Heart left ventricle (tissue), 16 donors: ENCODE measurements around the gene ELFN1. TPM values are rescaled to one million over a fixed set of nuclear protein-coding genes. Genes with fewer than 3 reads are reported as not detected.

Source experiments
- ATAC-seq, 4 donors: fragments of 200-7000 bp; cut with Tn5 transposase; one replicate each; pipeline ENCODE4 v1.9.1; 2020 to 2022; ENCODE audit warnings: moderate library complexity in 4 of 4, mild to moderate bottlenecking in 3 of 4, moderate number of reproducible peaks in 1 of 4
- DNase-seq, 5 donors: peaks; one replicate each; pipeline ENCODE4 v3.0.0-alpha.2; 2020
- H3K27ac ChIP-seq, 12 donors: fragments of 200-600 bp; sonication (generic) in 4 of 12; one replicate each; pipeline versions ENCODE4 v1.5.0 to v1.8.0; 2016 to 2022; ENCODE audit warnings: mild to moderate bottlenecking in 2 of 12
- H3K27me3 ChIP-seq, 9 donors: fragments of 200-600 bp; sonication (generic) in 2 of 9; one replicate each; pipeline versions ENCODE4 v1.5.1 to v1.8.0; 2016 to 2022; ENCODE audit warnings: mild to moderate bottlenecking in 3 of 9
- H3K36me3 ChIP-seq, 9 donors: fragments of 200-600 bp; sonication (generic) in 2 of 9; one replicate each; pipeline versions ENCODE4 v1.5.0 to v1.8.0; 2018 to 2022; ENCODE audit warnings: mild to moderate bottlenecking in 2 of 9
- H3K4me1 ChIP-seq, 12 donors: fragments of 200-600 bp; sonication (generic) in 4 of 12; one replicate each; pipeline versions ENCODE4 v1.5.0 to v1.8.0; 2016 to 2022; ENCODE audit warnings: mild to moderate bottlenecking in 3 of 12
- H3K4me3 ChIP-seq, 12 donors: fragments of 200-600 bp; sonication (generic) in 4 of 12; one replicate each; pipeline versions ENCODE4 v1.5.0 to v1.8.0; 2017 to 2022; ENCODE audit warnings: mild to moderate bottlenecking in 9 of 12, moderate library complexity in 4 of 12
- H3K9me3 ChIP-seq, 12 donors: fragments of 200-600 bp; sonication (generic) in 4 of 12; one replicate each; pipeline versions ENCODE4 v1.5.0 to v1.8.0; 2016 to 2022; ENCODE audit warnings: mild to moderate bottlenecking in 1 of 12
- POLR2A ChIP-seq, 2 donors: fragments of 450-650 bp; IDR thresholded peaks; one replicate each; pipeline ENCODE4 v1.6.1; 2017; ENCODE audit warnings: antibody characterized with exemption in 2 of 2, mild to moderate bottlenecking in 2 of 2, moderate library complexity in 2 of 2
- WGBS, 4 donors: extraction: QIAGEN DNeasy Blood & Tissue Kit in 2 of 4; methylation state at CpG; one replicate each; pipeline versions ENCODE4 v1.1.5 to v1.1.7; 2013 to 2018; 5-methylcytosine and 5-hydroxymethylcytosine counted together
- intact Hi-C, 10 donors: fragments of 100-400 bp; cut with DNase I; formaldehyde crosslinking; loops; one replicate each; pipeline versions ENCODE4 v1.11.1 to v1.14.2; 2022
- polyA plus RNA-seq, 2 donors: library from polyadenylated mRNA; stranded (reverse); fragments of 200-250 nt; gene quantifications; one replicate each; pipeline ENCODE4 v1.2.3, GENCODE V29; 2013
- total RNA-seq, 9 donors: library from RNA; depleted of rRNA in 2 of 9; stranded (reverse); fragments of >200 nt in 2 of 9; fragmentation: NEBNext Ultra II Directional in 3 of 9; extraction: Animal tissue kit (Norgen Biotek cat#: 25700) in 3 of 9; gene quantifications; one replicate each; pipeline versions ENCODE4 v1.1.0 to v1.2.4, GENCODE V29; 2016 to 2023
- TF ChIP-seq, protein P1 (sequence below), 12 donors: fragments of 200-600 bp; sonication (generic) in 4 of 12; IDR thresholded peaks; one replicate each; pipeline versions ENCODE4 v1.5.0 to v1.8.0; 2018 to 2022; ENCODE audit warnings: antibody characterized with exemption in 12 of 12, mild to moderate bottlenecking in 5 of 12
- donor health status: ischemic (EF 13 %, LVEDD 7.1; RV severe dilation, severe dysfunction).
- donor health status: healthy with polysubstance abuse.
- donor health status: DM: no; HTN: yes; CAD: no.
- donor health status: DM: no; HTN: no; CAD: no.
- donor health status: ischemic (EF 25% LVEDD 6.9; RV normal size, moderate dysfunction).
- donor health status: ischemic (EF 25% LVEDD 5.7; RV mildly dilated, moderate dysfunction).
- donor health status: healthy.
- donor health status: DM: yes; HTN: yes; CAD: no.
- donor health status: ischemic (EF 35%, LVEDD 5.7; RV mildly dilated, moderate dysfunction).
- donor health status: nonischemic (EF 11% LVEDD 7.7; RV severe dilation, severe dysfunction).
- donor health status: DM: yes; HTN: yes; CAD: no.
- donor health status: PGD.
- donor health status: ischemic (EF 29% LVEDD 5.4; RV normal size, mild dysfunction).
- donor health status: nonischemic (EF 23%, LVEDD 6.1; RV moderate dilation, normal function).

Gene ELFN1
- total and polyA plus RNA-seq, 11 donors, result 2.6 to 18.6 (median 6.6) TPM

- H3K9me3 ChIP-seq, result peaks cover 0 to under 1% (median 0%) of the 10 kb centered on the region in 12 donors
- H3K4me1 ChIP-seq, result peaks cover 0 to 58% (median 12%) of the 10 kb centered on the region in 12 donors
- no peak overlapping the region for H3K4me3 ChIP-seq
- peak overlapping the region in 7 of 12 donors; percentile 6 to 62 (median 30) for H3K27ac ChIP-seq
- 34 to 47% (median 45%) methylated on average over 6 to 7 of the region's 7 CpGs for WGBS, 4 donors
- ATAC-seq, result peak in 2 of 4 donors; percentile 23 to 54
- no peaks in the 10 kb centered on the region for H3K36me3 ChIP-seq
- peak in 1 of 5 donors; percentile 36 for DNase-seq
- H3K27me3 ChIP-seq, result no peaks in the 10 kb centered on the region
- intact Hi-C loops, result loop anchor here in 1 of 10 donors (2.0 kb wide), 1 partner anchor 53 kb away; no protein-coding TSS in a partner anchor
- TF ChIP-seq POLR2A (IDR thresholded peaks at IDR 0.05), result no peak
- TF ChIP-seq, protein P1, sequence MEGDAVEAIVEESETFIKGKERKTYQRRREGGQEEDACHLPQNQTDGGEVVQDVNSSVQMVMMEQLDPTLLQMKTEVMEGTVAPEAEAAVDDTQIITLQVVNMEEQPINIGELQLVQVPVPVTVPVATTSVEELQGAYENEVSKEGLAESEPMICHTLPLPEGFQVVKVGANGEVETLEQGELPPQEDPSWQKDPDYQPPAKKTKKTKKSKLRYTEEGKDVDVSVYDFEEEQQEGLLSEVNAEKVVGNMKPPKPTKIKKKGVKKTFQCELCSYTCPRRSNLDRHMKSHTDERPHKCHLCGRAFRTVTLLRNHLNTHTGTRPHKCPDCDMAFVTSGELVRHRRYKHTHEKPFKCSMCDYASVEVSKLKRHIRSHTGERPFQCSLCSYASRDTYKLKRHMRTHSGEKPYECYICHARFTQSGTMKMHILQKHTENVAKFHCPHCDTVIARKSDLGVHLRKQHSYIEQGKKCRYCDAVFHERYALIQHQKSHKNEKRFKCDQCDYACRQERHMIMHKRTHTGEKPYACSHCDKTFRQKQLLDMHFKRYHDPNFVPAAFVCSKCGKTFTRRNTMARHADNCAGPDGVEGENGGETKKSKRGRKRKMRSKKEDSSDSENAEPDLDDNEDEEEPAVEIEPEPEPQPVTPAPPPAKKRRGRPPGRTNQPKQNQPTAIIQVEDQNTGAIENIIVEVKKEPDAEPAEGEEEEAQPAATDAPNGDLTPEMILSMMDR (IDR thresholded peaks at IDR 0.05), result no peak
Observed at GRCh38 chr7:1719913-1720312, 49.8 kb downstream of the ELFN1 start.

GRCh38 chr7:1720326-1720725, 50.2 kb downstream of the ELFN1 start:
- no peaks in the 10 kb centered on the region for H3K36me3 ChIP-seq
- peaks cover 0 to 57% (median 11%) of the 10 kb centered on the region in 12 donors for H3K4me1 ChIP-seq
- H3K27ac ChIP-seq, result peak overlapping the region in 7 of 12 donors; percentile 6 to 62 (median 30)
- 61 to 76% (median 71%) methylated on average over 8 of the region's 8 CpGs for WGBS, 4 donors
- ATAC-seq (peak in 1 of 4 donors; percentile 29), DNase-seq (no peak)
- no peak overlapping the region for H3K4me3 ChIP-seq
- intact Hi-C loops, result loop anchor here in 1 of 10 donors (2.0 kb wide), 1 partner anchor 54 kb away; no protein-coding TSS in a partner anchor
- no peaks in the 10 kb centered on the region for H3K27me3 ChIP-seq
- no peaks in the 10 kb centered on the region for H3K9me3 ChIP-seq
- TF ChIP-seq, protein P1 (IDR thresholded peaks at IDR 0.05), result no peak
- no peak for TF ChIP-seq POLR2A (IDR thresholded peaks at IDR 0.05)

DNA sequence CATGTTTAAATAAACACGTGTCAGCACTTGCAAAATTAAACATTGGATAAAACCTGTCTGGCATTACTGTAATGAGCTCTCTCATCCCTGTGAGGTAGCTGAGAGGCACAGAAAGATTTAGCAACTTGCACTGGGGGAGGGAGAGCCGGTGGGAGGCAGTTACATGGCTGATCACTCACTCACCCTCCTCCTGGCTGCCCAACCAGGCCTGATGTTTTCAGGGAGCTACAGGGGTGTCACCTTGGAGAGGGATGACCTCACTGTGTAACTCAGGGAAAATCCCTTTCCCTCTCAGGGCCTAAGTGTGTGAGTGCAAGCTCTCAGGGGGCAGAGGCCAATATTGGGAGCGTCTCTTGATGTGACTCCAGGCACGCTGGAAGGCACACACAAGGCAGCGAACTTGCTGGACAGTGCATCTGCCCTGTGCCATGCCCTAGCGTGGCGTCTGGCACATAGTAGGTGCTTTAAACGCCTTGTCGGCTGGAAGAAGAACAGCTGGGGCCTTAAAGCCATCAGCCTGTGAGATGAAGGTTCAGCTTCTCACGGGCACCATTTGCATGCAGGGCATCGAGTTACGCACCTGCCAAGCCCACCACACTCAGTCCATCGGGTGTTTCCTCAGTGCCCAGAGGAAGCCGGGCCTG, 51.1 kb downstream of the ELFN1 start:
- DNase-seq (peak in 1 of 5 donors; percentile 42), ATAC-seq (peak in 1 of 4 donors; percentile 19)
- peaks cover 0 to 52% (median 10%) of the 10 kb centered on the region in 12 donors for H3K4me1 ChIP-seq
- intact Hi-C loops, result loop anchor here in 1 of 10 donors (2.0 kb wide), 1 partner anchor 54 kb away; no protein-coding TSS in a partner anchor
- H3K4me3 ChIP-seq, result no peak overlapping the region
- H3K9me3 ChIP-seq, result no peaks in the 10 kb centered on the region
- 77 to 79% (median 78%) methylated on average over 7 to 14 of the region's 14 CpGs for WGBS, 4 donors
- no peaks in the 10 kb centered on the region for H3K36me3 ChIP-seq
- no peaks in the 10 kb centered on the region for H3K27me3 ChIP-seq
- peak overlapping the region in 4 of 12 donors; percentile 19 to 62 (median 42) for H3K27ac ChIP-seq
- TF ChIP-seq POLR2A (IDR thresholded peaks at IDR 0.05), result no peak
- TF ChIP-seq, protein P1 (IDR thresholded peaks at IDR 0.05), result no peak

DNA sequence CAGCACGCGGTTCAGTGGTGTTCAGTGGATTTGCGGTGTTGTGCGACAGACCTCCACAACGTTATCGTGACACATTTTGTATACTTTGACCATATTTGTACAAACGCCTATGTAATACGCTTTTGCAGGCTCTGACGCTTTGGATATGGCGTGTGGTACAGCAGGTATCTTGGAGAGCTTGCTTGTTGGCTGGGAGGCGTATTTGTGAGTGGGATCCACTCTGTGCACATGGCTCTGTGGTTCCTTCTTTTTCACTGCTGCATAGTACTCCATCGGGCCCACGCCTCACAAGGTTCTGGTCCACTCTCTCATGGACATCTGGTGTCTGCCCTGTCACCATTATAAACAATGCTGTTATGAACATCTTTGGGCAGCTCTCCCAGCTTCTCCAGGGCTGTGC, 53.2 kb downstream of the ELFN1 start:
- DNase-seq, result peak in 1 of 5 donors; percentile 28
- no peaks in the 10 kb centered on the region for H3K9me3 ChIP-seq
- 95 to 98% (median 96%) methylated on average over 13 of the region's 13 CpGs for WGBS, 4 donors
- intact Hi-C loops, result no loop called here
- H3K4me1 ChIP-seq, result peaks cover 0 to 44% (median 6%) of the 10 kb centered on the region in 12 donors
- H3K4me3 ChIP-seq, result no peak overlapping the region
- no peaks in the 10 kb centered on the region for H3K27me3 ChIP-seq
- ATAC-seq, result no peak
- TF ChIP-seq POLR2A (IDR thresholded peaks at IDR 0.05), result no peak
- TF ChIP-seq, protein P1 (IDR thresholded peaks at IDR 0.05), result no peak
- H3K27ac ChIP-seq, result no peak overlapping the region
- no peaks in the 10 kb centered on the region for H3K36me3 ChIP-seq
